GM18861 (cell line): ENCODE measurements around the gene GDF2.
A peak's percentile ranks its signal among the peaks of the same experiment; 100 is the strongest.

ENCODE experiments used
- ATAC-seq: cut with Tn5 transposase; IDR thresholded peaks from one replicate; pipeline ENCODE4 v1.9.1; 2021; ENCODE audit not compliant: unreplicated experiment

Gene GDF2

GRCh38 chr10:47311193-47311931, 10.9 kb upstream of the GDF2 start:
- no peak for ATAC-seq

GRCh38 chr10:47311932-47312662, 10.2 kb upstream of the GDF2 start:
- peak; percentile 63 for ATAC-seq

DNA sequence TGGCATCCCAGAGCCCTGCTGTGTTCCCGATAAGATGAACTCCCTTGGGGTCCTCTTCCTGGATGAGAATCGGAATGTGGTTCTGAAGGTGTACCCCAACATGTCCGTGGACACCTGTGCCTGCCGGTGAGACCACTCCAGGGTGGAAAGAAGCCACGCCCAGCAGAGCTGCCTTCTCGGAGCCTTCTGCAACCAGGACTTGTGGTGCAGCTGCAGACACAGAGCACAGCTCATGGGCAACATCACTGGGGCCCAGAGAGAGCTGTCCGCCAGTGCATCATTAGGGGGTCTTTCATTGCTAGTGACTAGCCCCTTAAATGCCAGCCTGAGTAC, 9.6 kb upstream of the GDF2 start:
- no peak for ATAC-seq

DNA sequence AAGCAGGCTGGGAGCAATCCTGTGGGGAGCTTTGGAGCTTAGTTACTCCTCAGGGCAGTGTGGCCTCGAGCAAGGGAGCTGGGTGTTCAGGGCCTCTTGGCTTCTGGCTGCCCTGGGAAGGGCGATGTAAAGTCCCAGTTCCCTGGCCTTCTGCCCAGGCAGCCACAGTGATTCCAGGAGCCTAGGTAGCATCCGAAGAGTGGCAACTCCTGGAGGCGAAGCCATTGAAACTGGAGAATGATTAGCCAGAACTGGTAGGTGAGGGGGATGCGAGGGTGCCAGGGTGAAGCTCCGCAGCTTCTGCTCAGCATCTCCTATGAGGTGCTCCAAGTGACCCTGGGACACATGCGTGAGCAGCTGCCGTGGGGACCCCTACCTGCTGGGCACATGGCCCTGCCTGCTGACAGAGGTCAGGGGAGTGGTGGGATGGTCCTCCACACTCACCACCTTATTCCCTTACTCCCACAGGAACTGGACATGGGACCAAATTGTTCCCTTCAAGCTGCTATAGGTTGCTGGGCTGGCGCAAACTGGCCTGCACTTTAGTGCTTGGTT, 7.8 kb upstream of the GDF2 start:
- no peak for ATAC-seq

- no peak for ATAC-seq
Measured at GRCh38 chr10:47315421-47315820, 6.8 kb upstream of the GDF2 start.

DNA sequence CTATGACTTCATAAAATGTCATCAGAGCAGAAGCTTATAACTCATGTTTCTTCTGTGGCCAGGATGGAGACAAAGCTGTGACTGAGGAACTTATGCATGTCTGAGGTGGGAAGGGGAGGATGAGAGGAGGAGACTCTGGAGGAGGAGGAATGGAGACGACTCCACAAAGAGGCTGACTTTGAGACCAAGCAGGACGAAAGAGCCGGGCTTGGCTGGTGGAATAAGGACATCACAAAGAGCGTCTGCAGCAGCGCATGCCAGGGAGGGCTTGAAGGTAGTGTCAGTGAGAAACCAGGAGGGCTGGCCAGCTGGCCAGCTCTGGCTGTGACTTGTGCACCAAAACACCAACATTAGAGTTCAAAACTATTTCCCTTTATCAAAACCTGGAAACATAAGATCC, 6.1 kb upstream of the GDF2 start:
- no peak for ATAC-seq

- ATAC-seq = no peak
Measured at GRCh38 chr10:47317251-47317650, 5.0 kb upstream of the GDF2 start.

DNA sequence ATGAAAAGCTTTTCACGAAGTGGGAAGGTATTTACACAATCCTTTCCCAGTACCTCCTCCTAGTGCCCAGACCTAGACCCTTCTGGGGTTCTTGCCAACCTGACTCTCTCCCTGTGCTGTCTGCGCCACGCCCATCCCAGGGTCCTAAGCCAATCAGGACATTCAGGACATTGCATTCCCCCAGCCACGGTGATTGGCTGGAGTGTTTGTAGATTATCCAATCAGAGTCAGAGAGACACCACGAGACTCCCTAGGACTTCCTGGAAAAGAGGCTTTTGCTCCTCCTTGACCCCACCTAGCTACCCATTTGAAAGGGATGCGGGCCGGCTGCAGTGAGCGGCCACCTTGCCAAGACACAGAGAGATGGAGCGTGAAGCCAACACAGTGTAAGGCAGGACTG, 3.5 kb upstream of the GDF2 start:
- no peak for ATAC-seq

- ATAC-seq = no peak
Measured at GRCh38 chr10:47319784-47320183, 2.5 kb upstream of the GDF2 start.

DNA sequence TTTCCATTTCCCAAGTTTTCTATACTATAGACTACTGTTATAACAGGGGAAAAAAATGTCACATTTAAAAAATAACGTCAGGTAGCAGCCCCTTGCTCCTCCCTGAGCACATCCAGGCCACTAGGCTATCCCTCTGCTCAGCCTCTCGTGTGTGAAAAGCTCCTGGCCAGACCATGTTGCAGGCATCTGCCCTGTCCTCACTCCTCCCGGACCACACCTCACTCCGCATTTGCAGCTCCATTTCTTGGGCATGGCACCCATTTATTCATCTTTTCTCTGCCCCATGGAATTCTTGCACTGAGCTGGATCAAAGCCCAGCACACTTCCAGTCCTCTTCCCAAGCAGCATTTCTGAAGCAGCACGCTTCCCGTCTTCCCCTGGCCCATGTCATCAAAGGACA, 1.4 kb upstream of the GDF2 start:
- no peak for ATAC-seq

- ATAC-seq = no peak
Measured at GRCh38 chr10:47321521-47322195, 596 bp upstream of the GDF2 start.

GRCh38 chr10:47323087-47323486, 833 bp downstream of the GDF2 start:
- ATAC-seq = no peak

DNA sequence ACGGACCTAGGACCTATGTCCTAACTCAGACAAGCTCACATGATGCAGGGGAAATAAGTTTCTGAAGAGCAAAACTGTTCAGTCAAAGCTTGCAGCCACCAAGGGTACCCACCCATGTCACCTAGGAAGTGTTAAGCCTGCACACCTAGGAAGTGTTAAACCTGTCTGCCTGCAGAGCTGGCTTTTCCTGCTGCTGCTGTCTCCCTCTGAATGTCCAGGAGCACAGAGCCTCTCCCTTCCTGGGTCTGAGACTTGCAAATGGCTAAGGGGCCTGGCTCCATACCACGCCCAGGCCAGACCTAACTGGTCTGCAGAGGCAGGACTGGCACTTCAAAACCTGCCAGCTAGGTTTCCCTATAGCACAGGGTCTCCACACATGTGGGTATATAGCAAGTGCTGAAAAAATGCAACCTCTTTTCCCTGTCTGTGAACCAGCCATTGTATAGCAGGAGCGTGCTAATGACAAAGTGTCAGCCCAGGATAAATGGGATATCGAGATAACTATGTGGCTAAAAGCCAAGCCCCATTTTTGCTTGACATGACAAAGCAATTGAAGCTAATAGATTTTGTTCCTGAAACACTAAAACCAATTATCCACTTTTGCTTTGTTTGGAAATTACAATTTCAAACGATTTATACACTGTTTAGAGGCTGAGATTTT, 1.5 kb downstream of the GDF2 start:
- ATAC-seq = no peak

DNA sequence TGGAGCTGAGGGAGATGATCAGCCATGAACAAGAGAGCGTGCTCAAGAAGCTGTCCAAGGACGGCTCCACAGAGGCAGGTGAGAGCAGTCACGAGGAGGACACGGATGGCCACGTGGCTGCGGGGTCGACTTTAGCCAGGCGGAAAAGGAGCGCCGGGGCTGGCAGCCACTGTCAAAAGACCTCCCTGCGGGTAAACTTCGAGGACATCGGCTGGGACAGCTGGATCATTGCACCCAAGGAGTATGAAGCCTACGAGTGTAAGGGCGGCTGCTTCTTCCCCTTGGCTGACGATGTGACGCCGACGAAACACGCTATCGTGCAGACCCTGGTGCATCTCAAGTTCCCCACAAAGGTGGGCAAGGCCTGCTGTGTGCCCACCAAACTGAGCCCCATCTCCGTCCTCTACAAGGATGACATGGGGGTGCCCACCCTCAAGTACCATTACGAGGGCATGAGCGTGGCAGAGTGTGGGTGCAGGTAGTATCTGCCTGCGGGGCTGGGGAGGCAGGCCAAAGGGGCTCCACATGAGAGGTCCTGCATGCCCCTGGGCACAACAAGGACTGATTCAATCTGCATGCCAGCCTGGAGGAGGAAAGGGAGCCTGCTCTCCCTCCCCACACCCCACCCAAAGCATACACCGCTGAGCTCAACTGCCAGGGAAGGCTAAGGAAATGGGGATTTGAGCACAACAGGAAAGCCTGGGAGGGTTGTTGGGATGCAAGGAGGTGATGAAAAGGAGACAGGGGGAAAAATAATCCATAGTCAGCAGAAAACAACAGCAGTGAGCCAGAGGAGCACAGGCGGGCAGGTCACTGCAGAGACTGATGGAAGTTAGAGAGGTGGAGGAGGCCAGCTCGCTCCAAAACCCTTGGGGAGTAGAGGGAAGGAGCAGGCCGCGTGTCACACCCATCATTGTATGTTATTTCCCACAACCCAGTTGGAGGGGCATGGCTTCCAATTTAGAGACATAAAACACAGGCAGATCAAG, 3.3 kb downstream of the GDF2 start:
- no peak for ATAC-seq

DNA sequence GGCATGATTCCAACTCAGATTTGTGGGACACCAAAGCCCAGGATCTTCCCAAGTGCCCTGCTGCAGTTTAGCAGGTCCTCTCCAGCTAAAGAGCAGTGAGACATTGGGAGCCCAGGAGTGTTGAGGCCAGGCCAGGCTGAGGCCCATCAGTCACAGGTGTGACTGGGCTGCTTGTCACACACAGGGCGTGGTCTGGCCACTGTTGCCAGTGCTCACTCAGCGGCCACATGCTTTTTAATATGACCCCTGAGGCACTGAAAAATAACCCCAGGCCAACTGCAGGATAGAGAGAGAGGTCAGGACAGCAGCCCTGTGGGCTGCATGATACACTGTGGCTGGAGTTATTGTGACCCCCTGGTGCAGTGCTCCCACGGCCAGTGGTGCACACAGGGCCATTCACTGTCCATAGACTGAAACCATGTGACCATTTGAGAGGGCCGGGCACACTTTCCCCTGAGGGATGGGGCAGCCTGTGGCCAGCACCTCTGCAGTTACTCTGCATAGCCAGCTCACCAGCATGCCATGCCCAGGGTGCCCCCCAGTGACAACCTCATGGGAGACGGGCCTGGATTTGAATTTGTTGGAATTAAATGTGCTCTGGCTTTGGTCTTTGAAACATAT, 4.2 kb downstream of the GDF2 start:
- no peak for ATAC-seq

GRCh38 chr10:47326927-47327330, 4.7 kb downstream of the GDF2 start:
- no peak for ATAC-seq

DNA sequence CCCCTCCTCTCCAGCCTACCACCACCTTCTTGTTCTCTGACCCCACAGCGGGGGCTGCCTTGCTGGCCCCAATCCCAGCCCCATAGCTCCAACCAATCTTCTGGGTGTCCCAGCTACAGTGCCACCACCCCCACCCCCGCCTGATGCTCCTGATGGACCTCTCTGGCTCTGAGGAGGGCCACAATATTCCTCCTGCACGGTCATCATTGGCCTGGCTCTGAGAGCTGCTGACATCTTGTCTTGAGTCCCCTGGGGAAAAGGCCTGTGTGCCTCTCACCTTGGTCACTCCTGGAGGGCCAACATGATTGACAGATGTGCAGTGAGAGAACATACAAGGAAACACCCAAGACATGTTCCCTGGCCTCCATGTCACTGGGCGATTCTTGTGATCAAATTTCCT, 7.6 kb downstream of the GDF2 start:
- ATAC-seq = no peak

- no peak for ATAC-seq
Measured at GRCh38 chr10:47330366-47330765, 8.1 kb downstream of the GDF2 start.

GRCh38 chr10:47330804-47331203, 8.6 kb downstream of the GDF2 start:
- no peak for ATAC-seq

DNA sequence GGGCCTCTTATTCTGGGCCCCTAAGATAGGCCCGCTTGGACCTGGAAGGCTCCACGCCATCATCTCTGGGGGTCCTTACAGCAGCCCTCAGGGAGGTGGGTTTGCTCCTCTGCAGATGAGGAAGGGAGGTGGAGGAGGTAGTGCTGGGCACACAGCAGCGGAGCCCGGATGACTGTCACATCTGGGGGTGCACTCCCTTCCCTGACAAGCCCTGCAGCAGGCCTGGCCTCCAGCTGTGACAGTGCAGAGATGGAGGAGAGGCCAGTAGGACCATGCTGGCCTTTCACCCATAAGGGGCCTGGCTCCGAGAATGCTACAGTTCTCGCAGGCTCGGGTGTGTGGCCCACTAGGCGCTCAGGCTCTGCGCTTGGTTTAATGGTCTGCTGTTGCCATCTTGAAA, 9.2 kb downstream of the GDF2 start:
- no peak for ATAC-seq
